Liver (tissue), 9 donors: ENCODE measurements around the gene SPHK1. TPM values are rescaled to one million over a fixed set of nuclear protein-coding genes. Genes with fewer than 3 reads are reported as not detected.
A peak's percentile ranks its signal among the peaks of the same experiment; 100 is the strongest.

ENCODE experiments used
- DNase-seq: peaks from one replicate; pipeline ENCODE4 v3.0.0-alpha.2; 2017; ENCODE audit warnings: low spot score
- H3K27ac ChIP-seq, 2 donors: one replicate each; pipeline ENCODE4 v1.7.0; 2013; ENCODE audit warnings: inconsistent platforms in 2 of 2, low read length in 2 of 2, control low read depth in 1 of 2, low read depth in 1 of 2, mild to moderate bottlenecking in 1 of 2
- H3K27me3 ChIP-seq, 4 donors: one replicate each; pipeline versions ENCODE4 v1.6.1 to v1.7.0; 2013; ENCODE audit warnings: low read length in 3 of 4, inconsistent platforms in 1 of 4, mild to moderate bottlenecking in 1 of 4, moderate library complexity in 1 of 4; ENCODE audit not compliant: control insufficient read depth in 4 of 4, insufficient read depth in 4 of 4
- H3K36me3 ChIP-seq, 4 donors: one replicate each; pipeline versions ENCODE4 v1.6.1 to v1.7.0; 2013; ENCODE audit warnings: low read length in 3 of 4, mild to moderate bottlenecking in 3 of 4, low read depth in 1 of 4, moderate library complexity in 1 of 4; ENCODE audit not compliant: control insufficient read depth in 4 of 4, insufficient read depth in 3 of 4
- H3K4me1 ChIP-seq, 4 donors: one replicate each; pipeline versions ENCODE4 v1.6.1 to v1.7.0; 2013; ENCODE audit warnings: low read length in 3 of 4, mild to moderate bottlenecking in 3 of 4, moderate library complexity in 1 of 4; ENCODE audit not compliant: control insufficient read depth in 4 of 4, insufficient read depth in 4 of 4
- H3K4me3 ChIP-seq, 3 donors: one replicate each; pipeline versions ENCODE4 v1.6.1 to v1.7.0; 2013; ENCODE audit warnings: low read length in 3 of 3, control low read depth in 1 of 3, low read depth in 1 of 3, mild to moderate bottlenecking in 1 of 3
- H3K9ac ChIP-seq, 2 donors: one replicate each; pipeline ENCODE4 v1.7.0; 2013; ENCODE audit warnings: low read length in 2 of 2, mild to moderate bottlenecking in 2 of 2, moderate library complexity in 2 of 2, control low read depth in 1 of 2, low read depth in 1 of 2
- H3K9me3 ChIP-seq, 4 donors: one replicate each; pipeline versions ENCODE4 v1.6.1 to v1.7.0; 2013; ENCODE audit warnings: low read length in 3 of 4; ENCODE audit not compliant: control insufficient read depth in 4 of 4
- ATF3 ChIP-seq: IDR thresholded peaks from 2 replicates; pipeline ENCODE4 v1.6.1; 2016; ENCODE audit warnings: antibody characterized with exemption
- CTCF ChIP-seq: fragments of 150-350 bp; IDR thresholded peaks from 2 replicates; pipeline ENCODE4 v1.5.1; 2017; ENCODE audit warnings: improper control_type of control experiment, low read depth, low read length; ENCODE audit not compliant: missing input control
- FOXA1 ChIP-seq: IDR thresholded peaks from 2 replicates; pipeline ENCODE4 v1.6.1; 2016; ENCODE audit warnings: antibody characterized with exemption
- FOXA2 ChIP-seq: IDR thresholded peaks from 2 replicates; pipeline ENCODE4 v1.6.1; 2016; ENCODE audit warnings: antibody characterized with exemption
- GABPA ChIP-seq, 2 donors: IDR thresholded peaks in 1 of 2; conservative IDR thresholded peaks in 1 of 2; 2 replicates each; pipeline ENCODE4 v1.6.1; 2016; ENCODE audit warnings: antibody characterized with exemption in 2 of 2, mild to moderate bottlenecking in 1 of 2, moderate library complexity in 1 of 2
- HNF4A ChIP-seq, 2 donors: conservative IDR thresholded peaks; 2 replicates each; pipeline ENCODE4 v1.6.1; 2016; ENCODE audit warnings: antibody characterized with exemption in 2 of 2, mild to moderate bottlenecking in 2 of 2
- HNF4G ChIP-seq: IDR thresholded peaks from 2 replicates; pipeline ENCODE4 v1.6.1; 2016; ENCODE audit warnings: antibody characterized with exemption
- JUND ChIP-seq, 2 donors: IDR thresholded peaks; 2 replicates each; pipeline ENCODE4 v1.6.1; 2016; ENCODE audit warnings: antibody characterized with exemption in 2 of 2
- NR2F2 ChIP-seq: IDR thresholded peaks from 2 replicates; pipeline ENCODE4 v1.6.1; 2016; ENCODE audit warnings: antibody characterized with exemption
- RAD21 ChIP-seq, 2 donors: IDR thresholded peaks; 2 replicates each; pipeline ENCODE4 v1.6.1; 2016; ENCODE audit warnings: antibody characterized with exemption in 2 of 2, mild to moderate bottlenecking in 2 of 2
- REST ChIP-seq: IDR thresholded peaks from 2 replicates; pipeline ENCODE4 v1.6.1; 2016; ENCODE audit warnings: antibody characterized with exemption, mild to moderate bottlenecking
- RXRA ChIP-seq, 2 donors: IDR thresholded peaks; 2 replicates each; pipeline ENCODE4 v1.6.1; 2017 to 2018; ENCODE audit warnings: antibody characterized with exemption in 2 of 2, mild to moderate bottlenecking in 1 of 2
- SP1 ChIP-seq: IDR thresholded peaks from 2 replicates; pipeline ENCODE4 v1.6.1; 2018; ENCODE audit warnings: antibody characterized with exemption, mild to moderate bottlenecking
- WGBS: extraction: QIAGEN DNeasy Blood & Tissue Kit; methylation state at CpG from one replicate; pipeline ENCODE4 v1.1.7; 2013; 5-methylcytosine and 5-hydroxymethylcytosine counted together
- polyA plus RNA-seq, 2 donors: library from polyadenylated mRNA; stranded (reverse) in 1 of 2; unstranded in 1 of 2; fragments of 200-250 nt in 1 of 2; fragments of >200 nt in 1 of 2; fragmentation: Nextera tagmentation in 1 of 2; extraction: Ambion mirVana in 1 of 2; gene quantifications; one replicate each; pipeline versions ENCODE4 v1.2.1 to v1.2.3, GENCODE V29; 2013 to 2015
- total RNA-seq, 2 donors: library from RNA; depleted of rRNA; stranded (reverse); fragments of >200 nt; gene quantifications; one replicate each; pipeline ENCODE4 v1.2.3, GENCODE V29; 2014
- TF ChIP-seq, protein P1 (sequence below): IDR thresholded peaks from 2 replicates; pipeline ENCODE4 v1.6.1; 2016; ENCODE audit warnings: antibody characterized with exemption
- donor health status: healthy.
- donor health status: healthy.
- donor health status: healthy.
- donor health status: healthy.
- donor health status: healthy.

SPHK1 gene
- total and polyA plus RNA-seq, 4 donors: 0.89 to 11.4 (median 1.1) TPM

GRCh38 chr17:76408037-76408849, 23.8 kb downstream of the SPHK1 start:
- no peak overlapping the region for H3K4me3 ChIP-seq
- no peaks in the 10 kb centered on the region for H3K9me3 ChIP-seq
- peaks cover 0 to 12% (median 0%) of the 10 kb centered on the region in 4 donors for H3K36me3 ChIP-seq
- no peak for TF ChIP-seq NR2F2
- peak; percentile 18 for TF ChIP-seq HNF4G
- peak; percentile 60 to 68 for TF ChIP-seq HNF4A (conservative IDR thresholded peaks at IDR 0.05)
- TF ChIP-seq SP1: peak; percentile 39
- no peak for TF ChIP-seq ATF3
- TF ChIP-seq GABPA (IDR thresholded peaks at IDR 0.05 in 1 of 2, conservative IDR thresholded peaks at IDR 0.05 in 1 of 2): no peak
- TF ChIP-seq FOXA1: no peak
- TF ChIP-seq RXRA (IDR thresholded peaks at IDR 0.05): no peak
- peak; percentile 79 to 83 for TF ChIP-seq RAD21 (IDR thresholded peaks at IDR 0.05)
- peak; percentile 73 for TF ChIP-seq CTCF
- H3K4me1 ChIP-seq: peaks cover 0 to 13% (median 9%) of the 10 kb centered on the region in 4 donors
- H3K9ac ChIP-seq: no peak overlapping the region
- H3K27ac ChIP-seq: no peak overlapping the region
- peak; percentile 79 for DNase-seq
- WGBS: 65% methylated on average over 12 of the region's 12 CpGs
- H3K27me3 ChIP-seq: no peaks in the 10 kb centered on the region

- H3K27me3 ChIP-seq: no peaks in the 10 kb centered on the region
- WGBS: 94% methylated on average over 15 of the region's 15 CpGs
- H3K4me3 ChIP-seq: no peak overlapping the region
- peaks cover 0 to 13% (median 9%) of the 10 kb centered on the region in 4 donors for H3K4me1 ChIP-seq
- no peak for DNase-seq
- H3K27ac ChIP-seq: no peak overlapping the region
- no peak overlapping the region for H3K9ac ChIP-seq
- H3K36me3 ChIP-seq: peaks cover 0 to 4% (median 0%) of the 10 kb centered on the region in 4 donors
- H3K9me3 ChIP-seq: no peaks in the 10 kb centered on the region
- TF ChIP-seq RAD21 (IDR thresholded peaks at IDR 0.05) (no peak), ATF3 (no peak), REST (no peak), JUND (IDR thresholded peaks at IDR 0.05) (no peak), HNF4G (no peak), FOXA2 (no peak), NR2F2 (no peak), GABPA (IDR thresholded peaks at IDR 0.05 in 1 of 2, conservative IDR thresholded peaks at IDR 0.05 in 1 of 2) (no peak)
- TF ChIP-seq, protein P1, sequence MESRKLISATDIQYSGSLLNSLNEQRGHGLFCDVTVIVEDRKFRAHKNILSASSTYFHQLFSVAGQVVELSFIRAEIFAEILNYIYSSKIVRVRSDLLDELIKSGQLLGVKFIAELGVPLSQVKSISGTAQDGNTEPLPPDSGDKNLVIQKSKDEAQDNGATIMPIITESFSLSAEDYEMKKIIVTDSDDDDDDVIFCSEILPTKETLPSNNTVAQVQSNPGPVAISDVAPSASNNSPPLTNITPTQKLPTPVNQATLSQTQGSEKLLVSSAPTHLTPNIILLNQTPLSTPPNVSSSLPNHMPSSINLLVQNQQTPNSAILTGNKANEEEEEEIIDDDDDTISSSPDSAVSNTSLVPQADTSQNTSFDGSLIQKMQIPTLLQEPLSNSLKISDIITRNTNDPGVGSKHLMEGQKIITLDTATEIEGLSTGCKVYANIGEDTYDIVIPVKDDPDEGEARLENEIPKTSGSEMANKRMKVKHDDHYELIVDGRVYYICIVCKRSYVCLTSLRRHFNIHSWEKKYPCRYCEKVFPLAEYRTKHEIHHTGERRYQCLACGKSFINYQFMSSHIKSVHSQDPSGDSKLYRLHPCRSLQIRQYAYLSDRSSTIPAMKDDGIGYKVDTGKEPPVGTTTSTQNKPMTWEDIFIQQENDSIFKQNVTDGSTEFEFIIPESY: no peak
Observed at GRCh38 chr17:76410328-76410965, 26.0 kb downstream of the SPHK1 start.
